ENCODE results near the gene TMED8. TPM values are rescaled to one million over a fixed set of nuclear protein-coding genes. Genes with fewer than 3 reads are reported as not detected.

TMED8 gene, protein sequence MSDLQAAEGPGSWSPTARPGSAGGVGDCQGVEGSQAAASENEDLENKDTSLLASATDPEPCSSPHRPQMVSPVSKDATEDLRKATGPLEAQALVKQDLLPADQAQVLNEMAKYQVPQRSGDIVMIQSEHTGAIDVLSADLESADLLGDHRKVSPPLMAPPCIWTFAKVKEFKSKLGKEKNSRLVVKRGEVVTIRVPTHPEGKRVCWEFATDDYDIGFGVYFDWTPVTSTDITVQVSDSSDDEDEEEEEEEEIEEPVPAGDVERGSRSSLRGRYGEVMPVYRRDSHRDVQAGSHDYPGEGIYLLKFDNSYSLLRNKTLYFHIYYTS
- 1 to 10 TPM; 2.8 to 3.5 (median 3.1) TPM for total RNA-seq
- 1 to 10 TPM; 1.5 to 9.2 (median 2.8) TPM for polyA plus RNA-seq
- long read RNA-seq, donor 1: 0 reads
- long read RNA-seq, donor 2, full-length matches to known transcripts: 1 of 2 reads
- long read RNA-seq, donor 2, partial matches to known transcripts: 0 of 2 reads
- long read RNA-seq, donor 2, other reads (novel, unspliced or antisense): 1 of 2 reads

DNA sequence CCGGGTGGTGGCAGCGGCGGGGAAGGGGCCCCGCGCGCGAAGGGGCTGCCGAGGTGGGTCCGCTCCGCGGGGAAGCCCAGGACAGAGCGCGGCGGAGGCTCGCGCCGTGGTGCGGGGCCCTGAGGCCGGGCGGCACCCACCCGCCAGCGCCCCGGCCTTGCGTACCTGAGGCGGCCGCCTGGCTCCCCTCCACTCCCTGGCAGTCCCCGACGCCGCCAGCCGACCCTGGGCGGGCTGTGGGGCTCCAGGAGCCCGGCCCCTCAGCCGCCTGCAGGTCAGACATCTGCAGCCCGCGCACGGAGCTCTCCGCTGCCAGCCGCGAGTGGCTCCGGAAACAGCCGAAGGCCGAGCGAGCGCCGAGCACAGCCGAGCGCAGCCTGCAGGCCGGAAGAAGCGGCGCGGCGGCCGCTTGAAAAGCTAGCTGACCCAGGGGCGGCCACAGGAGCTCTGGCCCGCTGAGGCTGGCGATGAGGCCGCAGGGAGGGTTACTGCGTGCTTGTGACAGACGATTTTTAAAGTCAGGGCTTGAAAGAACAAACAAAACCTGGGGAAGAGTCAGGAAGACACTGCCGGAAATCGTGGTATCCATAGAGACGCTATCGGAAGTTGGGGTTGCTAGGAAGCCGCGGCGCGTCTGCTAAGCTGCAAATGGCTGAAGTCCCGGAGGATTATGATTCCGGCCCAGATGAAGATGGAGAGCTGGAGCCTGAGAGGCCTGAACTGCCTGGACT lies at the start of gene TMED8, which contains the start of gene SAMD15:
Gene TMED8 (minus strand): TSS at position 324 of the 731 bp plus-strand sequence. CDS start 41 bp downstream, at position 283.
Gene SAMD15 (plus strand): TSS at position 609 of the 731 bp plus-strand sequence. CDS start 40 bp downstream, at position 649.
- peaks cover 12% of the 10 kb centered on the region for H3K4me1 ChIP-seq
- H3K27ac ChIP-seq: peak within 1 kb of the TSS; percentile 75
- no peaks in the 10 kb centered on the region for H3K27me3 ChIP-seq (ENCODE audit: insufficient read depth in 3 of 3, low read length in 2 of 3)
- TF ChIP-seq CTCF (IDR thresholded peaks at IDR 0.05): peak; percentile 20
- no peaks in the 10 kb centered on the region for H3K36me3 ChIP-seq (ENCODE audit: insufficient read depth in 1 of 2, low read depth in 1 of 2)
- DNase-seq (peak; percentile 85 to 93), ATAC-seq (peak; percentile 98 to 100 (median 98))
- H3K9me3 ChIP-seq: no peaks in the 10 kb centered on the region
- intact Hi-C loops (cut with DNase I): loop anchor here in 1 of 2 donors (5.0 kb wide), 1 partner anchor 80 kb away; the partner anchor contains the start of genes AHSA1 and VIPAS39
- H3K4me3 ChIP-seq: peak within 1 kb of the TSS; percentile 92
- 0 to 1% (median 1%) methylated on average over 46 to 69 of the region's 69 CpGs for WGBS, 3 donors

DNA sequence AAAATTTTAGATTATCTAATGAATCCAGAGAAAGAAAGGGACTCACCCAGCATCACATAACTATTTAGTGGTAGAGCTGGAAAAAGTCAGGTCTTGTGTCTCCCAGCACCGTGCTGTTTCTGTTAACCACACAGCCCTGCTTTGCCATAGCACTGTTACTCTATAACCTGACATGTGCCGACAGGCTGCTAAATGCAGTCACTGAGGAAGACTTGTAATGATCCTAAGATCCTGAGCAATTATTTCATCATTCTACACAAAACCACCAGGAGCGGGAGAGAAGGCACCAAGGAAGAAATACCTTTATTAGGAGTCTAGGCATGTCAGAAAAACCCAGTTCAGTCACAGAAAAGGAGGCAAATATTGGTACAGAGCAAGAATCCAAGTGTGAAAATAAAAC lies 49.5 kb upstream of the TMED8 start:
- H3K9me3 ChIP-seq: no peaks in the 10 kb centered on the region
- H3K4me1 ChIP-seq: no peaks in the 10 kb centered on the region
- no peak overlapping the region for H3K27ac ChIP-seq
- intact Hi-C loops (cut with DNase I): no loop called here
- DNase-seq (no peak), ATAC-seq (no peak)
- 96 to 97% (median 96%) methylated on average over 3 of the region's 3 CpGs for WGBS, 3 donors
- H3K36me3 ChIP-seq (ENCODE audit: insufficient read depth in 1 of 2, low read depth in 1 of 2): peaks cover 34 to 100% of the 10 kb centered on the region in 2 donors
- H3K4me3 ChIP-seq: no peak overlapping the region
- TF ChIP-seq CTCF (IDR thresholded peaks at IDR 0.05): no peak
- no peaks in the 10 kb centered on the region for H3K27me3 ChIP-seq (ENCODE audit: insufficient read depth in 3 of 3, low read length in 2 of 3)

- intact Hi-C loops (cut with DNase I): no loop called here
- no peaks in the 10 kb centered on the region for H3K4me1 ChIP-seq
- no peak for TF ChIP-seq CTCF (IDR thresholded peaks at IDR 0.05)
- ATAC-seq: no peak
- peaks cover 34 to 86% of the 10 kb centered on the region in 2 donors for H3K36me3 ChIP-seq (ENCODE audit: insufficient read depth in 1 of 2, low read depth in 1 of 2)
- no peaks in the 10 kb centered on the region for H3K27me3 ChIP-seq (ENCODE audit: insufficient read depth in 3 of 3, low read length in 2 of 3)
- no peaks in the 10 kb centered on the region for H3K9me3 ChIP-seq
- WGBS, 3 donors: 92 to 94% (median 94%) methylated on average over 3 of the region's 3 CpGs
- H3K27ac ChIP-seq: no peak overlapping the region
- DNase-seq: no peak
- no peak overlapping the region for H3K4me3 ChIP-seq
Observed at GRCh38 chr14:77424862-77425261, 48.0 kb upstream of the TMED8 start.

- 98 to 100% (median 100%) methylated on average over 1 of the region's 1 CpG for WGBS, 3 donors
- Histone ChIP-seq H3K4me1 (no peaks in the 10 kb centered on the region), H3K27me3 (ENCODE audit: insufficient read depth in 3 of 3, low read length in 2 of 3) (no peaks in the 10 kb centered on the region), H3K27ac (no peak within 1 kb of the TSS), H3K4me3 (no peak within 1 kb of the TSS), H3K36me3 (ENCODE audit: insufficient read depth in 1 of 2, low read depth in 1 of 2) (peaks cover 22 to 72% of the 10 kb centered on the region in 2 donors), H3K9me3 (no peaks in the 10 kb centered on the region)
- no peak for TF ChIP-seq CTCF (IDR thresholded peaks at IDR 0.05)
- DNase-seq: no peak
- no peak for ATAC-seq
- intact Hi-C loops (cut with DNase I): no loop called here
Observed at GRCh38 chr14:77423423-77423822, 46.5 kb upstream of the TMED8 start, which contains the start of gene NOXRED1. Gene NOXRED1 (minus strand): TSS chr14:77423523. CDS start chr14:77422889, 634 bp downstream.
